Effector memory CD8-positive, alpha-beta T cell (primary cell): ENCODE measurements around the gene AFF4.
"Not testable (repeated sequence)": the region's sequence is repeated elsewhere in the genome, so short reads cannot be mapped to it uniquely, and the experiment has no call there.

Experiments
- ATAC-seq: fragments of 150-1000 bp; cut with Tn5 transposase; replicated peaks from 2 replicates; pipeline ENCODE4 v1.10.0; 2021; ENCODE audit warnings: mild to moderate bottlenecking, moderate library complexity
- DNase-seq, 3 experiments: peaks; one replicate each; pipeline ENCODE4 v3.0.0; 2021
- H3K27ac Mint-ChIP-seq, 2 donors: one replicate each; pipeline ENCODE4 v1.8.0; 2022; ENCODE audit warnings: mild to moderate bottlenecking in 2 of 2, mixed read lengths in 2 of 2, moderate library complexity in 2 of 2
- H3K27me3 Mint-ChIP-seq, 2 donors: one replicate each; pipeline ENCODE4 v1.8.0; 2022; ENCODE audit warnings: mixed read lengths in 2 of 2
- H3K36me3 Mint-ChIP-seq: one replicate; pipeline ENCODE4 v1.8.0; 2022; ENCODE audit warnings: mild to moderate bottlenecking, moderate library complexity, mixed read lengths; ENCODE audit not compliant: insufficient read depth
- H3K4me1 Mint-ChIP-seq, 2 donors: one replicate each; pipeline ENCODE4 v1.8.0; 2022; ENCODE audit warnings: low read depth in 2 of 2, mixed read lengths in 2 of 2
- H3K4me3 Mint-ChIP-seq, 2 donors: one replicate each; pipeline ENCODE4 v1.8.0; 2022; ENCODE audit warnings: mild to moderate bottlenecking in 2 of 2, mixed read lengths in 2 of 2, moderate library complexity in 2 of 2
- H3K9me3 Mint-ChIP-seq, 2 donors: one replicate each; pipeline ENCODE4 v1.8.0; 2022; ENCODE audit warnings: mixed read lengths in 2 of 2

The AFF4 gene

GRCh38 chr5:132976852-132977251 is 13.4 kb upstream of the AFF4 start:
- DNase-seq: no peak
- Mint-ChIP-seq H3K4me3 (no peak overlapping the region), H3K9me3 (peaks cover 0 to 1% of the 10 kb centered on the region in 2 donors), H3K36me3 (peaks cover 2% of the 10 kb centered on the region), H3K27ac (no peak overlapping the region), H3K27me3 (no peaks in the 10 kb centered on the region), H3K4me1 (no peaks in the 10 kb centered on the region)
- no peak for ATAC-seq

GRCh38 chr5:132972436-132972828 is 9.0 kb upstream of the AFF4 start:
- DNase-seq, H3K4me1 Mint-ChIP-seq, H3K36me3 Mint-ChIP-seq, ATAC-seq, H3K27me3 Mint-ChIP-seq, H3K4me3 Mint-ChIP-seq, H3K9me3 Mint-ChIP-seq, H3K27ac Mint-ChIP-seq: not testable (repeated sequence)

DNA sequence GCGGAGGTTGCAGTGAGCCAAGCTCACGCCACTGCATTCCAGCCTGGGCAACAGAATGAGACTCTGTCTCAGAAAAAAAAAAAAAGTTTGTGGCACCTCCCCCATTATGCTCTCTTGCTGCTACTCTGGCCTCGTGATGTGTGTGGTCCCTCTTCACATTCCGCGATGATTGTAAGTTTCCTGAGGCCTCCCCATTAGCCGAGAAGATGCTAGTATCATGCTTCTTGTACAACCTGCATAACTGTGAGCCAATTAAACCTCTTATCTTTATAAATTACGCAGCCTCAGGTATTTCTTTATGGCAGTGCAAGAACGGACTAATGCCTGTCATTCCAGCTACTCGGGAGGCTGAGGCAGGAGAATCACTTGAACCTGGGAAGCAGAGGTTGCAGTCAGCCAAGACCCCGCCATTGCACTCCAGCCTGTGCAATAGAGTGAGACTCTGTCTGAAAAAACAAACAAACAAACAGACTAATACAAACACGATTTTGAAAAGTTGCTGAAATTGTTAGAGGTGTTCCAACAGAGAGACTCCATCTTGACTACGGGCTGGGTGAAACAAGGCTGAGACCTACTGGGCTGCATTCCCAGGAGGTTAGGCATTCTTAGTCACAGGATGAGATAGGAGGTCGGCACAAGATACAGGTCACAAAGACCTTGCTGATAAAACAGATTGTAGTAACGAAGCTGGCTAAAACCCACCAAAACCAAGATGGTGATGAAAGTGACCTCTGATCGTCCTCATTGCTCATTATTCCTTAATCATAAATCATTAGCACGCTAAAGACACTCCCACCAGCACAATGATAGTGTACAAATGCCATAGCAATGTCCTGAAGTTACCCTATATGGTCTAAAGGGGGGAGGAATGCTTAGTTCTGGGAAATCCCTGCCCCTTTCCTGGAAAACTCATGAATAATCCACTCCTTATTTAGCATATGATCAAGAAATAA is 8.3 kb upstream of the AFF4 start:
- Mint-ChIP-seq H3K36me3 (no peaks in the 10 kb centered on the region), H3K27ac (no peak overlapping the region), H3K4me1 (no peaks in the 10 kb centered on the region), H3K27me3 (no peaks in the 10 kb centered on the region), H3K4me3 (no peak overlapping the region), H3K9me3 (peaks cover 0 to under 1% of the 10 kb centered on the region in 2 donors)
- no peak for ATAC-seq
- no peak for DNase-seq

DNA sequence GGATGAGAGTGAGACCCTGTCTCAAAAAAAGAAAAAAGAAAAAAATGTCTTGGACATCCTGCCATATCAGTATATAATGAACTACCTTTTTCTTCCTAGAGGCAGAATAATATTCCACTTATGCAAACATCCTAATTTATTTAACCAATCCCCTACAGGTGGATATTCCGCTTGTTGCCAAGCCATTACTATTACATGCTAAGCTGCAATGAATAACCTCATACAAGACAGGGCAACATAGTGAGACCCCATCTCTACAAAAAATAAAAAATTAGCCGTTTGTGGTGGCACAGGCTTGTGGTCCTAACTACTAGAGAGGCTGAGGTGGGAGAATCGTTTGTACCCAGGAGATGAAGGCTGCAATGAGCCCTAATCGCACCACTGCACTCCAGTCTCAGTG is 1.7 kb upstream of the AFF4 start:
- Mint-ChIP-seq H3K4me3 (no peak overlapping the region), H3K36me3 (peaks cover 16% of the 10 kb centered on the region), H3K9me3 (no peaks in the 10 kb centered on the region), H3K27ac (no peak overlapping the region), H3K4me1 (peaks cover 12 to 21% of the 10 kb centered on the region in 2 donors), H3K27me3 (no peaks in the 10 kb centered on the region)
- DNase-seq (no peak), ATAC-seq (no peak)

DNA sequence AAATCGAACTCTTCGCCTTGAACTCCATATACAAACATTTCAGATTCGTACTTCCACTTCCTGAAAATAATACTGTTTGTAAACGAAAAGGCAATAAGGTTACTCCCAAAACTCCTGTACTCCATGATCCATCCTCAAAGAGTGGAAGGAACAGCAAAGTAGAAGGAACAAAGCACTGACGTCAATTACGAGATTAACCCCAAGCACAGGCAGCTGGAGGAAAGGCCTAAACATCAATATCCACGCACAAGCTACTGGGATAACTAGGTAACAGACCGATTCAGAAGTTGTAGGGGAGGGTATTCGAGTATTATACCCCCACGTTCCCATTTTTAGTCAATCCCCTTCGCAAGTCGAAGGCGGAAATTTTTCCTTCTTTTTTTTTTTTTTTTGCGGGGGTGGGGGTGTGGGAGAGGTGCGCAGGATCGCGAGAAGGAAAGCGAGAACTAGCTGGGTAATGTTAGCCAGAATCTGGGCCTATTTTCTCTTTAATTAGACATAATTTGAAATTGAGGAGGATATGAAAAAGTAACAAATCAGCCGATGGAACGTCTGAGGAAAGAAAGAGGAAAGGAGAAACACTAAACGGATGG is 909 bp downstream of the AFF4 start:
- peak in 1 of 3 experiments; percentile 13 for DNase-seq
- ATAC-seq: no peak
- Mint-ChIP-seq H3K36me3 (peaks cover 31% of the 10 kb centered on the region), H3K27me3 (no peaks in the 10 kb centered on the region), H3K9me3 (no peaks in the 10 kb centered on the region), H3K27ac (peak overlapping the region; percentile 94 to 98), H3K4me3 (peak overlapping the region; percentile 87 to 94), H3K4me1 (peaks cover 20 to 37% of the 10 kb centered on the region in 2 donors)

GRCh38 chr5:132961887-132962286 is 1.5 kb downstream of the AFF4 start:
- ATAC-seq (no peak), DNase-seq (no peak)
- Mint-ChIP-seq H3K27me3 (no peaks in the 10 kb centered on the region), H3K4me3 (peak overlapping the region; percentile 87 to 94), H3K36me3 (peaks cover 31% of the 10 kb centered on the region), H3K9me3 (no peaks in the 10 kb centered on the region), H3K4me1 (peaks cover 20 to 38% of the 10 kb centered on the region in 2 donors), H3K27ac (peak overlapping the region; percentile 94 to 98)

DNA sequence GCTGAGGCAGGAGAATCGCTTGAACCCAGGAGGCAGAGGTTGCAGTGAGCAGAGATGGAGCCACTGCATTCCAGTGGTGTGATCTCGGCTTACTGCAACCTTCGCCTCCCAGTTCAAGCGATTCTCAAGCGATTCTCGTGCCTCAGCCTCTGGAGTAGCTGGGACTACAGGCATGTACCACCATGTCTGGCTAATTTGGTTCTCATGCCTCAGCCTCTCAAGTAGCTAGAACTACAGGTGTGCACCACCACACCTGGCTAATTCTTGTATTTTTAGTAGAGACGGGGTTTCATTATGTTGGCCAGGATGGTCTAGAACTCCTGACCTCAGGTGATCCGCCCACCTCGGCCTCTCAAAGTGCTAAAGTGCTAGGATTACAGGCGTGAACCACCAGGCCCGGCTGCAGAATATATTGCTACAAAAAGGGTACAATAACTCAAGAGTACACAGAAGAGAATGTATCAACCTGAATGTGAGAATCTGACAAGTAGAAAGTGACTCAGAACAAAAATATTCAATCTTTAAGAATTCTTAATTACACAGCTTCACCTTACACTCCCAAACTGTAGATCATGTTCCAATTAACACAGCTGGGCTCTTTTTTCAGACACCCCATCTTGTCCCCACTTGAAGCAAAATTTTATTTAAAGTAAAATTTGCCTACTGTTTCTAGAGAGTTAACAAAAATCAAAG is 2.2 kb downstream of the AFF4 start:
- peak overlapping the region; percentile 87 to 94 for H3K4me3 Mint-ChIP-seq

DNA sequence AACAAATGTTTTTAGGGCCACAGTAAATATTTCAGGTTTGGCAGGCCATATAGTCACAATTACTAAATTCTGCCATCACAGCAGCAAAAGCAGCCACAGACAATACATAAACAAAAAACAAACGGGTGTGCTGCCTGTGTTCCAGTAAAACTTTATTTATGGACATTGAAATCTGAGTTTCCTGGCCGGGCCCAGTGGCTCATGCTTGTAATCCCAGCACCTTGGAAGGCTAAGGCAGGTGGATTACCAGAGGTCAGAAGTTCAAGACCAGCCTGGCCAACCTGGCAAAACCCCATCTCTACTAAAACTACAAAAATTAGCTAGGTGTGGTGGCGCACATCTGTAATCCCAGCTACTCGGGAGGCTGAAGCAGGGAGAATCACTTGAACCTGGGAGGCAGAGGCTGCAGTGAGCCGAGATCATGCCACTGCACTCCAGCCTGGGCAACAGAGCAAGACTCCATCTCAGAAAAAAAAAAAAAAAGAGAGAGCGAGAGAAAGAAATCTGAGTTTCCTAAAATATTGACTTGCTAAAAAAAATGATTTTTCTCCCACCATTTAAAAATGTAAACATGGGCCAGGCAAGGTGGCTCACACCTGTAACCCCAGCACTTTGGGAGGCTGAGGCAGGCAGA is 7.2 kb downstream of the AFF4 start:
- H3K4me1 Mint-ChIP-seq: peaks cover 27 to 53% of the 10 kb centered on the region in 2 donors
- H3K9me3 Mint-ChIP-seq, DNase-seq, H3K27me3 Mint-ChIP-seq, ATAC-seq, H3K4me3 Mint-ChIP-seq: not testable (repeated sequence)
- H3K27ac Mint-ChIP-seq: peak overlapping the region in 1 of 2 donors; percentile 69
- peaks cover 41% of the 10 kb centered on the region for H3K36me3 Mint-ChIP-seq

More for the DNA sequence above, 2.2 kb downstream of the AFF4 start:
- DNase-seq, H3K27me3 Mint-ChIP-seq, H3K9me3 Mint-ChIP-seq, ATAC-seq: not testable (repeated sequence)
- H3K36me3 Mint-ChIP-seq: peaks cover 35% of the 10 kb centered on the region
- H3K27ac Mint-ChIP-seq: peak overlapping the region in 1 of 2 donors; percentile 98
- H3K4me1 Mint-ChIP-seq: peaks cover 20 to 38% of the 10 kb centered on the region in 2 donors

DNA sequence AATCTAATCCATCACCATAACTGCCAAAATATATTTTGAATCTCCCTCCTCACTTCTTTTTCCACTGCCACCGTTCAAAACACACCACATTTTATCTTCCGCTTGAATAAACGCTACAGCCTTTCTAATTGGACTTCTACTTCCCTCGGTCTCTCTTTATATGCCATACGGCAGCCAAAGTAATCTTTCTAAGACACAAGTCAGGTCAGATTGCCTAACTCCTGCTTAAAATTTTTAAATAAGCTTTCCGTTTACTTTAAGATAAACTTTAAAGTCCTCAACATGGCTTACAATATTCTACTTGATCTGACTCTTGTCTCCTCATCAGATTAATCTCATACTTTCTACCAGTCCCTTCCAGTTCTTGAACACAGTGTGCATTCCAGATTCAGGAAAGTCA is 9.7 kb downstream of the AFF4 start:
- H3K4me1 Mint-ChIP-seq: peaks cover 28 to 52% of the 10 kb centered on the region in 2 donors
- no peak overlapping the region for H3K27ac Mint-ChIP-seq
- H3K36me3 Mint-ChIP-seq: peaks cover 48% of the 10 kb centered on the region
- ATAC-seq (no peak), DNase-seq (no peak)
- H3K27me3 Mint-ChIP-seq: no peaks in the 10 kb centered on the region
- H3K9me3 Mint-ChIP-seq: no peaks in the 10 kb centered on the region
- peak overlapping the region in 1 of 2 donors; percentile 34 for H3K4me3 Mint-ChIP-seq

DNA sequence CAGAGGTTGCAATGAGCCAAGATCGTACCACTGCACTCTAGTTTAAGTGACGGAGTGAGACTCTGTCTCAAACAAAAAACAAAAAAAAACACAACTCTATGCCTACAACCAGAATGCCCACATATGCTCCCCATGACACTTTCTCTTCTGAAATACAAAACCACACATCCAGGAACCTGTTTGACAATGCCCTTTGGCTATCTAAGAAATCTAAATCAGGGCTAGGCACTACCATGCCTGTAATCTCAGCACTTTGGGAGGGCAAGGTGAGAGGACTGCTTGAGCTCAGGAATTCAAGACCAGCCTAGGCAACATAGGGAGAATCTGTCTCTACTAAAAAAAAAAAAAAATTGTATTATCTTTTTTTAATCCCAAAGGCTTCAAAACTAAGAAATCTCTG is 10.6 kb downstream of the AFF4 start:
- H3K27me3 Mint-ChIP-seq: no peaks in the 10 kb centered on the region
- H3K4me1 Mint-ChIP-seq: peaks cover 28 to 51% of the 10 kb centered on the region in 2 donors
- DNase-seq (no peak), ATAC-seq (no peak)
- no peak overlapping the region for H3K27ac Mint-ChIP-seq
- H3K36me3 Mint-ChIP-seq: peaks cover 44% of the 10 kb centered on the region
- no peak overlapping the region for H3K4me3 Mint-ChIP-seq
- H3K9me3 Mint-ChIP-seq: no peaks in the 10 kb centered on the region

DNA sequence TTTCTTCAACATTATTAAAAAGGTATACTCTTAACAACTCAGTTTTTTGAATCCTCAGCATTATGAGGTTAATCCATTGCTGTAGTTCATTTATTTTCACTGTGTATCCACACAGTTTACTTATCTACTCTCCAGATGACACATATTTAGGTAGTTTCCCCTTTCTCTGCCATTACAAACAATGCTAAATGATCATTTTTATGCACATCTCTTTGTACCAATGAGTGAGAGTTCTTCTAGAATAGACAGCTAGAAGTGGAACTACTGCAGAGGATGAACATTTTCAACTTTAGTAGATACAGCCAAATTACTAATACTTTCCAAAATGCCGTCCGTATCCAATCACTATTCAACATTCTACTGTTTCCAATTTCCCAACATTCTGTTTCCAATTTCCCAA is 11.5 kb downstream of the AFF4 start:
- DNase-seq (no peak), ATAC-seq (no peak)
- peaks cover 28 to 53% of the 10 kb centered on the region in 2 donors for H3K4me1 Mint-ChIP-seq
- no peak overlapping the region for H3K27ac Mint-ChIP-seq
- no peaks in the 10 kb centered on the region for H3K9me3 Mint-ChIP-seq
- H3K36me3 Mint-ChIP-seq: peaks cover 44% of the 10 kb centered on the region
- no peak overlapping the region for H3K4me3 Mint-ChIP-seq
- H3K27me3 Mint-ChIP-seq: no peaks in the 10 kb centered on the region

- H3K4me3 Mint-ChIP-seq: no peak overlapping the region
- no peaks in the 10 kb centered on the region for H3K27me3 Mint-ChIP-seq
- H3K9me3 Mint-ChIP-seq: no peaks in the 10 kb centered on the region
- ATAC-seq (no peak), DNase-seq (no peak)
- peak overlapping the region in 1 of 2 donors; percentile 22 for H3K27ac Mint-ChIP-seq
- H3K4me1 Mint-ChIP-seq: peaks cover 27 to 55% of the 10 kb centered on the region in 2 donors
- peaks cover 37% of the 10 kb centered on the region for H3K36me3 Mint-ChIP-seq
Measured at GRCh38 chr5:132949136-132949535, 14.3 kb downstream of the AFF4 start.

GRCh38 chr5:132947671-132948070 is 15.8 kb downstream of the AFF4 start:
- Mint-ChIP-seq H3K9me3 (no peaks in the 10 kb centered on the region), H3K36me3 (peaks cover 40% of the 10 kb centered on the region), H3K4me3 (no peak overlapping the region), H3K27me3 (no peaks in the 10 kb centered on the region), H3K4me1 (peaks cover 22 to 53% of the 10 kb centered on the region in 2 donors), H3K27ac (peak overlapping the region in 1 of 2 donors; percentile 47)
- ATAC-seq (no peak), DNase-seq (no peak)
